HFFc6 (cell line): ENCODE measurements around the gene MTCL1. TPM values are rescaled to one million over a fixed set of nuclear protein-coding genes. Genes with fewer than 3 reads are reported as not detected.

Source experiments
- DNase-seq: peaks from one replicate; pipeline ENCODE4 v3.0.0-alpha.2; 2018
- H3K27ac Mint-ChIP-seq: 2 replicates; pipeline ENCODE4 v1.8.0; 2020; ENCODE audit warnings: mild to moderate bottlenecking, mixed read lengths
- H3K27me3 Mint-ChIP-seq: 2 replicates; pipeline ENCODE4 v1.8.0; 2021; ENCODE audit warnings: mild to moderate bottlenecking, moderate library complexity, mixed read lengths; ENCODE audit not compliant: insufficient read depth
- H3K36me3 Mint-ChIP-seq: 2 replicates; pipeline ENCODE4 v1.8.0; 2021; ENCODE audit warnings: low read depth, mixed read lengths
- H3K4me1 Mint-ChIP-seq: 2 replicates; pipeline ENCODE4 v1.8.0; 2020; ENCODE audit warnings: low read depth, mixed read lengths
- H3K4me3 Mint-ChIP-seq: 2 replicates; pipeline ENCODE4 v1.8.0; 2020; ENCODE audit warnings: mild to moderate bottlenecking, moderate library complexity, mixed read lengths
- H3K9me3 Mint-ChIP-seq: 2 replicates; pipeline ENCODE4 v1.8.0; 2020; ENCODE audit warnings: mild to moderate bottlenecking, mixed read lengths
- total RNA-seq, 6 experiments: library from RNA; stranded (reverse); fragmentation: NEBNext Ultra II Directional; extraction: Animal tissue kit (Norgen Biotek cat#: 25700); gene quantifications; 2 replicates in 1 of 6; 3 replicates in 5 of 6; pipeline ENCODE4 v1.2.3, GENCODE V29; 2021
- TF ChIP-seq, protein P1 (sequence below): fragments of 200-600 bp; sonication (generic); IDR thresholded peaks from 2 replicates; pipeline ENCODE4 v1.5.0; 2021; ENCODE audit warnings: antibody characterized with exemption, mild to moderate bottlenecking

The MTCL1 gene
- total RNA-seq, 6 experiments from 2014 or later = 47.2 to 59.7 (median 55.3) TPM

DNA sequence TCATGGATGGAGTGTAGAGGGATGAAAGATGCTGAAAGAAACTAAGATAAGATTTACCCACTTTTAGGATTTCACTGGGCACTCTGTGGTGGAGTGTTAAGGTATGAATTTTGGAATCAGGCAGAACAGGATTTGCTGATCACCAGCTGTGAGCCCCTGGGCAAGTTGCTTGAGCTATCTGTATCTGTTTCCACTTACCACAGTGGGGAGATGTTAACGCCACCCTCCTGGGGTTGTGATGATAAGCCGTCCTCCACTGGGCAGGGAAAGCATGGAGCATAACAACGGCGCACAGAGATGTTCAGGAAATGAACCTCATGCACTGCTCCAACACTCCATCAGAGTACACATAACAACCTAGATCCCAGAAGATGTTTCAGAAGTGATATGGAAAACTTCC lies 160.6 kb downstream of the MTCL1 start:
- H3K4me3 Mint-ChIP-seq = no peak overlapping the region
- no peaks in the 10 kb centered on the region for H3K9me3 Mint-ChIP-seq
- H3K27me3 Mint-ChIP-seq = peaks cover 2% of the 10 kb centered on the region
- peaks cover 17% of the 10 kb centered on the region for H3K4me1 Mint-ChIP-seq
- no peak overlapping the region for H3K27ac Mint-ChIP-seq
- TF ChIP-seq, protein P1, sequence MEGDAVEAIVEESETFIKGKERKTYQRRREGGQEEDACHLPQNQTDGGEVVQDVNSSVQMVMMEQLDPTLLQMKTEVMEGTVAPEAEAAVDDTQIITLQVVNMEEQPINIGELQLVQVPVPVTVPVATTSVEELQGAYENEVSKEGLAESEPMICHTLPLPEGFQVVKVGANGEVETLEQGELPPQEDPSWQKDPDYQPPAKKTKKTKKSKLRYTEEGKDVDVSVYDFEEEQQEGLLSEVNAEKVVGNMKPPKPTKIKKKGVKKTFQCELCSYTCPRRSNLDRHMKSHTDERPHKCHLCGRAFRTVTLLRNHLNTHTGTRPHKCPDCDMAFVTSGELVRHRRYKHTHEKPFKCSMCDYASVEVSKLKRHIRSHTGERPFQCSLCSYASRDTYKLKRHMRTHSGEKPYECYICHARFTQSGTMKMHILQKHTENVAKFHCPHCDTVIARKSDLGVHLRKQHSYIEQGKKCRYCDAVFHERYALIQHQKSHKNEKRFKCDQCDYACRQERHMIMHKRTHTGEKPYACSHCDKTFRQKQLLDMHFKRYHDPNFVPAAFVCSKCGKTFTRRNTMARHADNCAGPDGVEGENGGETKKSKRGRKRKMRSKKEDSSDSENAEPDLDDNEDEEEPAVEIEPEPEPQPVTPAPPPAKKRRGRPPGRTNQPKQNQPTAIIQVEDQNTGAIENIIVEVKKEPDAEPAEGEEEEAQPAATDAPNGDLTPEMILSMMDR = no peak
- no peak for DNase-seq
- no peaks in the 10 kb centered on the region for H3K36me3 Mint-ChIP-seq

DNA sequence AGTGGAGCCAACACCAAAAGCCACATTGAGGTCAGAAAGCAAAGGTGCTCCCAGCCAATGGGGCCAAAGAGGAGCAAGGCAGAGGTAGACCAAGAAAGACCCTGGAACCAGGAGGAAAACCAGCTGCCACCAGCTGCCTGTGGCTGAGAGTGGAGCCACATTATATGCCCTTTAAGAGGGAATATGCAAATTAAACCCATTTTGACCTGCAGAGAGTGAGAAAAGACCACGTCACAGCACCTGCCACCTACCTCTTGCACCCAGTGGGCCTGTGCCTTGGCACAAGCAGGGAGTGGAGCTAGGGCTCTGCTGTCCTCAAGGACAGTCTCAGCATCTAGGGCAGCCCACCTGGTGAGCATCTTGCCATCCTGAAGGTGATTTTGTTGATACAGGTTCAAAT lies 161.3 kb downstream of the MTCL1 start:
- Mint-ChIP-seq H3K36me3 (no peaks in the 10 kb centered on the region), H3K27ac (no peak overlapping the region), H3K9me3 (no peaks in the 10 kb centered on the region), H3K4me1 (peaks cover 25% of the 10 kb centered on the region), H3K4me3 (no peak overlapping the region), H3K27me3 (peaks cover 2% of the 10 kb centered on the region)
- no peak for DNase-seq
- TF ChIP-seq, protein P1 = no peak

DNA sequence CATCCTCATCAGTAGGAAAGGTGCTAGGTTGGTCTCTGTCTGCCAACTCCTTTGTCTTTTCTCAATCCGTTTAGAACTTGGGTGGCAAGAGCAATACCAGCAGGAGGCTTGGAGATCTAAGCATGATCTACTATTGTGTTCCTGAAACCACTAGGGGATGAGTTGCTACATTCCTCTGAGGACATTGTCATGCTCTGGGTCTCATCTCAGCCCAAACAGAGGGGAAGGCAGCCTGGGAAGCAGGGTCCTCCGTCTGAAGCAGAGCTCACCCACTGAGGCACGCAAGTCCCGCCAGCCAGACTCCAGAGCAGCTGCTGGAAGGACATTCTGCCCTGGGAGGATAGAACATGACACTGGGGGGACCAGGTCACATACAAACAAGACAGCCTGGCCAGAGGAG lies 162.9 kb downstream of the MTCL1 start:
- Mint-ChIP-seq H3K27ac (no peak overlapping the region), H3K36me3 (no peaks in the 10 kb centered on the region), H3K27me3 (peaks cover 2% of the 10 kb centered on the region), H3K4me1 (peaks cover 27% of the 10 kb centered on the region), H3K9me3 (no peaks in the 10 kb centered on the region), H3K4me3 (no peak overlapping the region)
- TF ChIP-seq, protein P1 = no peak
- no peak for DNase-seq

DNA sequence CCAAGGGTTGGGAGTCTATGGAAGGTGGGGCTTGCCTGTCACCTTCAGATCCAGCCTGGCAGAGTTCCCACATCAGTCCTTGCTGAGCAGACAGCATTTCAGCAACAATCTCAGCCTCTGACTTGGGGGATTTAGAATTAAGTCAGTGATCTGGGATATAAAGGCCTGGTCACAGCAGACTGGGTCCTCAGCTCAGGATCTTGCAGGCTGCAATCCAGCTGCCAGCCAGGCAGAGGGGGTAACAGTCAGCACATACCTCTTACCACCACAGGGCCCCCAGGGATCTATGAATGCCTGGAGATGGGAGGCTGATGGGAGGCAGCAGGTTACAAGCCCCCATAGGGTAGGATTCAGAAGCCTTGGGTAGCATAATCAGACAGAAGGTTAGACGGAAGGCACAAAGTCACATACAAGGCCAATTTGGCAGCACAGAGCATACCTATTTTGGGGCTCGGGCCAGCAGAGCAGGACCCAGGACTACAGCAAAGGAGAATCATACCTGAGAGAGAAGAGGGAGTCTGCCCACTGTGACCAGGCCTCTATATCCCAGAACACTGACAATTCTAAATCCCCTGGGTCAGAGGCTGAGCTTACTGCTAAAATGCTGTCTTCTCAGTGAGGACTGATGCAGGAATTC lies 163.5 kb downstream of the MTCL1 start:
- TF ChIP-seq, protein P1 = no peak
- no peak for DNase-seq
- Mint-ChIP-seq H3K9me3 (no peaks in the 10 kb centered on the region), H3K4me1 (peaks cover 27% of the 10 kb centered on the region), H3K27me3 (peaks cover 2% of the 10 kb centered on the region), H3K4me3 (no peak overlapping the region), H3K27ac (no peak overlapping the region), H3K36me3 (no peaks in the 10 kb centered on the region)

DNA sequence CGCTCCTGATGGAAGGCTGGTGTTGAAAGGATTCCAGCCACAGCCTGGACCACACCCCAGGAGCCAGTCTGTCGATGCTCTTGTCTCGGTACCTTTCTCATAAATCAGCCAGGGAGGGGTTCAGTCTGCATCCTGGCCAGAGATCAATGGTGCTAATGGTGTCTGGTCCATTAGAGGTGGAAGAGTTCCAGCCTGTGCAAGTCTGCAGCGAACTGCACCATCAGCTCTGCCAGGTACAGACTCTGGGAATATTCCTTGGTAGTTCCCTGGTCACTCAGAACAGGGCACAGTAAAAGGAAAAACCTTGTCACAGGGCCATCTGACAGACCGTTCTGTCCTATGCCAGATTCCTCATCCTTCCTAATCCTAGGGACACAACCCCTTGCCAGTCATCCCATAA lies 164.3 kb downstream of the MTCL1 start:
- no peaks in the 10 kb centered on the region for H3K36me3 Mint-ChIP-seq
- peaks cover 2% of the 10 kb centered on the region for H3K27me3 Mint-ChIP-seq

More for the DNA sequence above, 164.3 kb downstream of the MTCL1 start:
- Mint-ChIP-seq H3K4me1 (peaks cover 27% of the 10 kb centered on the region), H3K27ac (no peak overlapping the region), H3K9me3 (no peaks in the 10 kb centered on the region), H3K4me3 (no peak overlapping the region)
- TF ChIP-seq, protein P1 = no peak
- no peak for DNase-seq
